ENCODE data around the gene UBL4B. TPM values are rescaled to one million over a fixed set of nuclear protein-coding genes. Genes with fewer than 3 reads are reported as not detected.

UBL4B gene
- total RNA-seq, 2 donors from 2014 or later, result 8.4 TPM; not detected in 1

GRCh38 chr1:110151175-110151669, 39.0 kb downstream of the UBL4B start:
- 9% methylated on average over 37 of the region's 37 CpGs for WGBS
- H3K4me3 ChIP-seq, result no peak overlapping the region
- H3K9me3 ChIP-seq, result no peaks in the 10 kb centered on the region
- DNase-seq (ENCODE audit: low spot score), result no peak
- no peaks in the 10 kb centered on the region for H3K36me3 ChIP-seq
- peaks cover 6% of the 10 kb centered on the region for H3K4me1 ChIP-seq (replicated peaks)
- no peak overlapping the region for H3K27ac ChIP-seq
- intact Hi-C loops (cut with DNase I), result no loop called here
- TF ChIP-seq CTCF (IDR thresholded peaks at IDR 0.05) (no peak), POLR2AphosphoS5 (IDR thresholded peaks at IDR 0.05) (no peak), POLR2A (IDR thresholded peaks at IDR 0.05) (no peak)
- peaks cover 8% of the 10 kb centered on the region for H3K27me3 ChIP-seq (replicated peaks; ENCODE audit: insufficient read depth)

- Histone ChIP-seq H3K36me3 (no peaks in the 10 kb centered on the region), H3K9me3 (no peaks in the 10 kb centered on the region), H3K4me1 (replicated peaks) (peaks cover 6% of the 10 kb centered on the region), H3K27me3 (replicated peaks; ENCODE audit: insufficient read depth) (peaks cover 8% of the 10 kb centered on the region), H3K27ac (no peak overlapping the region), H3K4me3 (no peak overlapping the region)
- intact Hi-C loops (cut with DNase I), result no loop called here
- WGBS, result 68% methylated on average over 8 of the region's 8 CpGs
- no peak for DNase-seq (ENCODE audit: low spot score)
- no peak for TF ChIP-seq CTCF (IDR thresholded peaks at IDR 0.05)
- TF ChIP-seq POLR2AphosphoS5 (IDR thresholded peaks at IDR 0.05), result no peak
- no peak for TF ChIP-seq POLR2A (IDR thresholded peaks at IDR 0.05)
These were observed 40.0 kb downstream of the UBL4B start for GRCh38 chr1:110152133-110152785.

GRCh38 chr1:110153407-110153950, 41.2 kb downstream of the UBL4B start:
- H3K4me1 ChIP-seq (replicated peaks), result peaks cover 6% of the 10 kb centered on the region
- H3K27me3 ChIP-seq (replicated peaks; ENCODE audit: insufficient read depth), result peaks cover 8% of the 10 kb centered on the region
- no peak overlapping the region for H3K27ac ChIP-seq
- H3K9me3 ChIP-seq, result no peaks in the 10 kb centered on the region
- no peak for TF ChIP-seq POLR2A (IDR thresholded peaks at IDR 0.05)
- TF ChIP-seq POLR2AphosphoS5 (IDR thresholded peaks at IDR 0.05), result no peak
- TF ChIP-seq CTCF (IDR thresholded peaks at IDR 0.05), result no peak
- no peaks in the 10 kb centered on the region for H3K36me3 ChIP-seq
- DNase-seq (ENCODE audit: low spot score), result no peak
- H3K4me3 ChIP-seq, result no peak overlapping the region
- intact Hi-C loops (cut with DNase I), result no loop called here

- Histone ChIP-seq H3K9me3 (no peaks in the 10 kb centered on the region), H3K27me3 (replicated peaks; ENCODE audit: insufficient read depth) (peaks cover under 1% of the 10 kb centered on the region), H3K4me3 (no peak overlapping the region), H3K4me1 (replicated peaks) (no peaks in the 10 kb centered on the region), H3K36me3 (no peaks in the 10 kb centered on the region), H3K27ac (no peak overlapping the region)
- TF ChIP-seq CTCF (IDR thresholded peaks at IDR 0.05) (no peak), POLR2A (IDR thresholded peaks at IDR 0.05) (no peak), POLR2AphosphoS5 (IDR thresholded peaks at IDR 0.05) (no peak)
- intact Hi-C loops (cut with DNase I), result no loop called here
- WGBS, result 13% methylated on average over 7 of the region's 7 CpGs
- DNase-seq (ENCODE audit: low spot score), result peak; percentile 40
These were observed 43.8 kb downstream of the UBL4B start for GRCh38 chr1:110155878-110156522.

Measured in prostate gland (tissue), 2 donors.